Superior temporal gyrus (tissue), 1 donor: Measurements from ENCODE around the gene PTPA.

Experiments used
- DNase-seq: peaks from one replicate; pipeline ENCODE4 v3.0.0-alpha.2; 2016; ENCODE audit errors: extremely low spot score

Gene PTPA

GRCh38 chr9:129081388-129081904, 29.8 kb upstream of the PTPA start:
- DNase-seq = no peak

- no peak for DNase-seq
Observed at GRCh38 chr9:129084087-129084486, 27.1 kb upstream of the PTPA start.

GRCh38 chr9:129089246-129089645, 22.0 kb upstream of the PTPA start:
- no peak for DNase-seq

- no peak for DNase-seq
Observed at GRCh38 chr9:129093602-129094386, 17.4 kb upstream of the PTPA start.

GRCh38 chr9:129094387-129095169, 16.6 kb upstream of the PTPA start:
- DNase-seq = no peak

- DNase-seq = no peak
Observed at GRCh38 chr9:129095170-129095667, 16.0 kb upstream of the PTPA start.

- no peak for DNase-seq
Observed at GRCh38 chr9:129095908-129096307, 15.3 kb upstream of the PTPA start.

GRCh38 chr9:129097671-129098306, 13.4 kb upstream of the PTPA start:
- DNase-seq = no peak

GRCh38 chr9:129098328-129098727, 12.9 kb upstream of the PTPA start:
- DNase-seq = no peak

- DNase-seq = no peak
Observed at GRCh38 chr9:129100383-129101169, 10.6 kb upstream of the PTPA start.

GRCh38 chr9:129101279-129101678, 9.9 kb upstream of the PTPA start:
- no peak for DNase-seq

- DNase-seq = no peak
Observed at GRCh38 chr9:129102095-129102525, 9.1 kb upstream of the PTPA start.

GRCh38 chr9:129102791-129103594, 8.2 kb upstream of the PTPA start:
- peak; percentile 38 for DNase-seq

- no peak for DNase-seq
Observed at GRCh38 chr9:129103595-129103965, 7.6 kb upstream of the PTPA start.

GRCh38 chr9:129104051-129104450, 7.2 kb upstream of the PTPA start:
- no peak for DNase-seq

GRCh38 chr9:129105857-129106694, 5.1 kb upstream of the PTPA start:
- no peak for DNase-seq

GRCh38 chr9:129107651-129108050, 3.6 kb upstream of the PTPA start:
- no peak for DNase-seq

GRCh38 chr9:129108083-129108804, 3.0 kb upstream of the PTPA start:
- no peak for DNase-seq
